Transverse colon (tissue), 4 donors: ENCODE measurements around the gene HELZ2. TPM values are rescaled to one million over a fixed set of nuclear protein-coding genes. Genes with fewer than 3 reads are reported as not detected.
A peak's percentile ranks its signal among the peaks of the same experiment; 100 is the strongest.
"Not testable (repeated sequence)": the region's sequence is repeated elsewhere in the genome, so short reads cannot be mapped to it uniquely, and the experiment has no call there.

Source experiments
- DNase-seq: peaks from one replicate; pipeline ENCODE4 v3.0.0-alpha.2; 2019
- H3K27ac ChIP-seq, 4 donors: fragments of 200-600 bp; sonication (generic); 2 replicates each; pipeline ENCODE4 v1.5.1; 2016 to 2018; ENCODE audit warnings: inconsistent platforms in 4 of 4
- H3K27me3 ChIP-seq: fragments of 200-600 bp; sonication (generic); 2 replicates; pipeline ENCODE4 v1.5.1; 2017; ENCODE audit warnings: inconsistent platforms
- H3K36me3 ChIP-seq, 4 donors: fragments of 200-600 bp; sonication (generic); 2 replicates each; pipeline ENCODE4 v1.5.1; 2017 to 2019; ENCODE audit warnings: inconsistent platforms in 4 of 4
- H3K4me1 ChIP-seq, 4 donors: fragments of 200-600 bp; sonication (generic); 2 replicates each; pipeline ENCODE4 v1.5.1; 2017 to 2020; ENCODE audit warnings: inconsistent platforms in 4 of 4
- H3K4me3 ChIP-seq, 4 donors: fragments of 200-600 bp; sonication (generic); 1 replicate in 1 of 4; 2 replicates in 3 of 4; pipeline versions ENCODE4 v1.5.1 to v1.6.1; 2017 to 2019; ENCODE audit warnings: inconsistent platforms in 4 of 4
- H3K9me3 ChIP-seq, 2 donors: fragments of 200-600 bp; sonication (generic); 2 replicates each; pipeline ENCODE4 v1.5.1; 2017 to 2019; ENCODE audit warnings: inconsistent platforms in 2 of 2
- EP300 ChIP-seq: sonication (generic); formaldehyde crosslinking; IDR thresholded peaks from one replicate; pipeline ENCODE4 v1.6.1; 2017; ENCODE audit warnings: antibody characterized with exemption, low read depth
- POLR2A ChIP-seq: fragments of 450-650 bp; IDR thresholded peaks from one replicate; pipeline ENCODE4 v1.6.1; 2016; ENCODE audit warnings: antibody characterized with exemption, mild to moderate bottlenecking, moderate library complexity
- POLR2AphosphoS5 ChIP-seq, 3 donors: sonication (generic); formaldehyde crosslinking; IDR thresholded peaks; one replicate each; pipeline ENCODE4 v1.6.1; 2016; ENCODE audit warnings: antibody characterized with exemption in 3 of 3
- WGBS, 2 donors: methylation state at CpG; one replicate each; pipeline ENCODE4 v1.1.5; 2018; ENCODE audit warnings: low coverage in 1 of 2; 5-methylcytosine and 5-hydroxymethylcytosine counted together
- in situ Hi-C, 4 donors: fragments of 200-750 bp; cut with MboI; loops; one replicate each; pipeline versions ENCODE4 v1.15.0 to v1.15.1; 2017; ENCODE audit warnings: low sequenced_read_pairs in 3 of 4, low pct_ligation_motif_present in 1 of 4, low pct_unique_long_range_greater_than_20kb in 1 of 4
- intact Hi-C: fragments of 100-400 bp; cut with DNase I; formaldehyde crosslinking; loops from one replicate; pipeline ENCODE4 v1.15.1; 2023; ENCODE audit warnings: low total_unique reads
- total RNA-seq, 4 donors: library from RNA; depleted of rRNA; stranded (reverse); fragments of >200 nt; gene quantifications; one replicate each; pipeline ENCODE4 v1.1.0, GENCODE V29; 2016
- TF ChIP-seq, protein P1 (sequence below), 5 experiments: fragments of 200-600 bp in 3 of 5; fragments of 450-650 bp in 2 of 5; sonication (generic) in 3 of 5; IDR thresholded peaks; 1 replicate in 2 of 5; 2 replicates in 3 of 5; pipeline ENCODE4 v1.5.1; 2016 to 2017; ENCODE audit warnings: antibody characterized with exemption in 5 of 5, inconsistent platforms in 3 of 5, mild to moderate bottlenecking in 2 of 5, moderate library complexity in 1 of 5

The HELZ2 gene
- total RNA-seq, 4 donors from 2014 or later, result 32.9 to 49.4 (median 38.8) TPM

DNA sequence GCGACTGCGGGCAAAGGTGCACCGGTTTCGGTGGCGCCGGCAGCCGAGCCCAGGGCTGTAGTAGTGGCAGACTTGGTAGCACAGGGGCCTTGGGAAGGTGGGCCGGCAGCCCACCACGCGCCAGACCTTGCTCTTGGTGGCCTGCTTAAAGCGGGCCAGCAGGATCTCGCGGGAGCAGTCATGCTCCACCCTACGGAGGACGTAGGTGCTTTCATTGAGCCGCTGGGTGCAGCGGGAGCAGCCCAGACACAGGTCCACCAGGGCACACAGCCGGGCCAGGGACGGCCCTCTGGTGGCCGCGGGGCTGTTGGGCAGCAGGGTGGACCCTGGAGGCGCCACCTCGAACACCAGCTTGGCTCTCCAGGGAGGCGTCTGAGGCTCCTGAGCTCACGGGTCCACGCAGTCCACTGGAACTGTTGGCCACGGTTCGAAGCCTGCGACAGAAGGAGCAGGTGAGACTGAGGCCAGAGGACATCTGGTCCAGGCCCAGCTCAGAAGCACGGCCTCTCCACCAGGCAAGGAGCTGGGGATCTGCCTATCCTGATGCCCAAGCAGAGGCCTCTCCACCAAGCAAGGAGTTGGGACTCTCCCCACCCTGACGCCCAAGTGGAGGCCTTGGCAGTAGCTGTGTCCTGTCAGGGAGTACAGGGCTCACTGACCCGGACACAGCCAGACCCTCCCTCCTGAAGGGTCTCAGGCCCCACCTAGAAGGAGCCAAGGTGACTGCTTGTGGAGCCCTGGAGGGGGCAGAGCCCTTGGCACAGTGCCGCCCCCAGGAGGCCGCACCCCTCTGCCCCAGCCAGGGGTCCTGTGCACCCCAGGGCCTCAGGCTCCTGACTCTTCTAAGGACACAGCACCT lies 1.0 kb downstream of the HELZ2 start:
- no peak for DNase-seq
- H3K4me3 ChIP-seq, result peak overlapping the region; percentile 85 to 98 (median 94)
- H3K27ac ChIP-seq, result peak overlapping the region; percentile 81 to 92 (median 89)
- intact Hi-C loops (no loop called here), in situ Hi-C loops (no loop called here)
- H3K27me3 ChIP-seq, result peaks cover 14% of the 10 kb centered on the region
- H3K36me3 ChIP-seq, result no peaks in the 10 kb centered on the region
- 81 to 100% methylated on average over 4 to 24 of the region's 34 CpGs for WGBS, 2 donors
- H3K4me1 ChIP-seq, result peaks cover 6 to 20% (median 16%) of the 10 kb centered on the region in 4 donors
- TF ChIP-seq POLR2AphosphoS5 (IDR thresholded peaks at IDR 0.05) (no peak), EP300 (no peak), POLR2A (no peak)
- TF ChIP-seq, protein P1, sequence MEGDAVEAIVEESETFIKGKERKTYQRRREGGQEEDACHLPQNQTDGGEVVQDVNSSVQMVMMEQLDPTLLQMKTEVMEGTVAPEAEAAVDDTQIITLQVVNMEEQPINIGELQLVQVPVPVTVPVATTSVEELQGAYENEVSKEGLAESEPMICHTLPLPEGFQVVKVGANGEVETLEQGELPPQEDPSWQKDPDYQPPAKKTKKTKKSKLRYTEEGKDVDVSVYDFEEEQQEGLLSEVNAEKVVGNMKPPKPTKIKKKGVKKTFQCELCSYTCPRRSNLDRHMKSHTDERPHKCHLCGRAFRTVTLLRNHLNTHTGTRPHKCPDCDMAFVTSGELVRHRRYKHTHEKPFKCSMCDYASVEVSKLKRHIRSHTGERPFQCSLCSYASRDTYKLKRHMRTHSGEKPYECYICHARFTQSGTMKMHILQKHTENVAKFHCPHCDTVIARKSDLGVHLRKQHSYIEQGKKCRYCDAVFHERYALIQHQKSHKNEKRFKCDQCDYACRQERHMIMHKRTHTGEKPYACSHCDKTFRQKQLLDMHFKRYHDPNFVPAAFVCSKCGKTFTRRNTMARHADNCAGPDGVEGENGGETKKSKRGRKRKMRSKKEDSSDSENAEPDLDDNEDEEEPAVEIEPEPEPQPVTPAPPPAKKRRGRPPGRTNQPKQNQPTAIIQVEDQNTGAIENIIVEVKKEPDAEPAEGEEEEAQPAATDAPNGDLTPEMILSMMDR (IDR thresholded peaks at IDR 0.05), result no peak
- no peaks in the 10 kb centered on the region for H3K9me3 ChIP-seq

DNA sequence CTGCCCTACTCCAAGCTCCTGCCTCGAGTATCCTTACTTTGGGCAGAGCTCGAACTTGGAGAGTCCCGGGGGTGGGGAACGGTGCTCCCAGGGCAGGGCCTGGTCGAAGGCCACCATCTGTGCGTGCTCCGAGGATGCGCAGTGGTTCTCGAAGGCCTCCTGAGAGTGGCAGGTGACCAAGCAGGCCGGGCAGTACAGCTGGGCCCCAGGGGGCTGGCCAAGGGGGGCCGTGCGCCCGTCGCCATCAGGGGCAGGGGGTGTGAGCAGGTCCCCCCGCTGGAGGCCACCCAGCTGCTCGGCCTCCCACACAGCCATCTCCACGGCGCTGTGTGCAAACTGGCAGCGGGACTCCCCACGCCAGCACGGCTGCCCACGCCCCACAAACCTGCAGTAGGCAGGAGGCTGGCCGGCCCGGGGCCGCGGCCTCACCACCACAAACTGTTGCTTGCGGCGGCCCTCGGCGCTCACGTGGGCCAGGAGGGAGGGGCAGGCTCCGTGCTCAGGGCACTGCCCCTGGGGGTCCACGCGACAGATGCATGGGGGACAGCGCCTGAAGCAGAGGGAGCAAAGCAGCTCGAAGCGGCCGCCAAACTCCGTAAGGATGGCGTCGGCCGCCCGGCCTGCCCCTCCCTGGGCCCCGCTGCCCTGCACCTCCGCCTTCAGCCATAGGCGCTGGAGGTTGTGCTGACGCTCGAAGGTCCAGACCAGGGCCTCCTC lies 1.8 kb downstream of the HELZ2 start:
- in situ Hi-C loops, result no loop called here
- 91% methylated on average over 30 of the region's 48 CpGs; no CpG with 5 or more reads in 1 of the 2 donors for WGBS, 2 donors
- H3K4me3 ChIP-seq, result no peak overlapping the region

DNA sequence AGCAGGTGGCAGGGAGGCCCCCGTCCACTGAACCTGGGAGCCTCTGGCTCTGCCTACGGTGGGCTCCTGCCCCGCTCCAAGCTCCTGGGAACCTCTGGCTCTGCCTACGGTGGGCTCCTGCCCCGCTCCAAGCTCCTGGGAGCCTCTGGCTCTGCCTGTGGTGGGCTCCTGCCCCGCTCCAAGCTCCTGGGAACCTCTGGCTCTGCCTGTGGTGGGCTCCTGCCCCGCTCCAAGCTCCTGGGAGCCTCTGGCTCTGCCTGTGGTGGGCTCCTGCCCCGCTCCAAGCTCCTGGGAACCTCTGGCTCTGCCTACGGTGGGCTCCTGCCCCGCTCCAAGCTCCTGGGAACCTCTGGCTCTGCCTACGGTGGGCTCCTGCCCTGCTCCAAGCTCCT lies 3.0 kb downstream of the HELZ2 start:
- H3K27ac ChIP-seq, DNase-seq, intact Hi-C loops, H3K9me3 ChIP-seq, in situ Hi-C loops, H3K36me3 ChIP-seq, H3K27me3 ChIP-seq, H3K4me3 ChIP-seq: not testable (repeated sequence)
- peaks cover 6 to 20% (median 16%) of the 10 kb centered on the region in 4 donors for H3K4me1 ChIP-seq
- WGBS, 2 donors, result 88% methylated on average over 5 of the region's 11 CpGs; no CpG with 5 or more reads in 1 of the 2 donors

More for the DNA sequence above, 1.8 kb downstream of the HELZ2 start:
- no peak for TF ChIP-seq EP300
- TF ChIP-seq, protein P1 (IDR thresholded peaks at IDR 0.05), result no peak
- no peak for TF ChIP-seq POLR2AphosphoS5 (IDR thresholded peaks at IDR 0.05)
- TF ChIP-seq POLR2A, result no peak
- Histone ChIP-seq H3K27me3 (peaks cover 10% of the 10 kb centered on the region), H3K9me3 (no peaks in the 10 kb centered on the region), H3K27ac (no peak overlapping the region), H3K4me1 (peaks cover 6 to 20% (median 16%) of the 10 kb centered on the region in 4 donors), H3K36me3 (no peaks in the 10 kb centered on the region)
- no peak for DNase-seq
- intact Hi-C loops, result no loop called here

DNA sequence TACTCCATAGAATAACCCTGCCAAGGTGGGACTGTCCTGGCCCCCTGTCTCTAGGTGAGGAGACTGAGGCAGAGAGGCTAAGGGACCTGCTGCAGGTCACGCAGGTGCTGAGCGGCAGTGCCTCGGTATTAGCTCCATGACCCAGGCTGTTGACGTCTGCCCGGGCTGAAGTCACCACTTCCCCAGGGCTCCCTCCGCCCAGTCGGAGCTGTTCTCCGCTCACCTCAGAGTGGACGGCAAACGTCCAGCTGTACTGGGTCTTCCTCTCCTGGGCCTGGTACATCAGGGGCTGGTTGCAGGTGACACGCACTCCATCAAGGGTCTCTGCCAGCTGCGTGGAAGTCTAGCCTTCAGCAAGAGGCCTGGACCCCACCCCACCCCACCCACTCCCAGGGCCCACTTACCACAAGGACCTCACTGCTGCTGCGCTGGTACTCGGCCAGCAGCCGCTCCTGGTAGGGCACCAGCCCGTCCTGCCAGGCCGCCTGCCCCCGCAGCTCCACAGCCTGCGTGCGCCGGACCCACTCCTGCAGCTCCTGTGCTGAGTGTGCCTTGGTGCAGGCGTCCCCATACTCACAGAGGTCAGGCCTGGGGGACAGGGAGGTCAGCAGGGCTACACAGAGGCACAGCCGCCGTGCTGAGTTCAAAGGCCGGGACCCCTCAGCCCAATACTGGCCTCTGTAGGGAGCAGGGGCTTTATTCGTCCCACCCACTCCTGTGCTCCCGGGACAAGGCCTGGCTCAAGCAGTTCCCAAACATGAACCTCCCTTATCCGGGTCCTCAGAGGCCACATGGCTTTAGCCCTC lies 3.6 kb downstream of the HELZ2 start:
- Histone ChIP-seq H3K36me3 (no peaks in the 10 kb centered on the region), H3K27ac (no peak overlapping the region), H3K4me1 (peaks cover 6 to 20% (median 16%) of the 10 kb centered on the region in 4 donors), H3K27me3 (no peaks in the 10 kb centered on the region), H3K9me3 (no peaks in the 10 kb centered on the region), H3K4me3 (no peak overlapping the region)
- TF ChIP-seq POLR2A, result no peak
- TF ChIP-seq, protein P1 (IDR thresholded peaks at IDR 0.05), result no peak
- TF ChIP-seq POLR2AphosphoS5 (IDR thresholded peaks at IDR 0.05), result no peak
- no peak for TF ChIP-seq EP300
- 92% methylated on average over 20 of the region's 28 CpGs; no CpG with 5 or more reads in 1 of the 2 donors for WGBS, 2 donors
- in situ Hi-C loops, result no loop called here
- intact Hi-C loops, result no loop called here
- DNase-seq, result no peak
